PC-3 (cell line): ENCODE measurements around the gene BRIP1. TPM values are rescaled to one million over a fixed set of nuclear protein-coding genes. Genes with fewer than 3 reads are reported as not detected.

Source experiments
- ATAC-seq: fragments of 200-7000 bp; cut with Tn5 transposase; 2 replicates; pipeline ENCODE4 v1.9.1; 2020; ENCODE audit warnings: mild to moderate bottlenecking, moderate library complexity
- BruUV-seq: library from RNA; stranded (reverse); fragments of 400-500 nt; replicated peaks from 2 replicates; lab custom pipeline; 2021; lab: Mats Ljungman, UMichigan
- CTCF ChIA-PET: fragments of 300-600 bp; sonication (Branson Sonifier 250); formaldehyde crosslinking; loops from one replicate; lab custom pipeline; 2022; ENCODE audit warnings: antibody characterized with exemption; lab: Charles Lee
- POLR2A ChIA-PET: fragments of 300-600 bp; sonication (Branson Sonifier 250); formaldehyde crosslinking; loops from one replicate; lab custom pipeline; 2022; ENCODE audit warnings: antibody characterized with exemption; ENCODE audit not compliant: unreplicated experiment; lab: Charles Lee
- DNase-seq: peaks from one replicate; pipeline ENCODE4 v3.0.0-alpha.2; 2015
- H2AFZ ChIP-seq: fragments of 300-600 bp; sonication (generic); 2 replicates; pipeline ENCODE4 v1.6.0; 2016; ENCODE audit warnings: antibody characterized with exemption, low read length
- H3F3A ChIP-seq: fragments of 300-600 bp; sonication (generic); one replicate; pipeline ENCODE4 v1.6.0; 2017; ENCODE audit warnings: antibody characterized with exemption, low read length, control low read depth, mild to moderate bottlenecking; ENCODE audit not compliant: unreplicated experiment
- H3K27ac ChIP-seq: fragments of 300-600 bp; sonication (generic); 2 replicates; pipeline ENCODE4 v1.5.1; 2016; ENCODE audit warnings: mild to moderate bottlenecking, low read length
- H3K27me3 ChIP-seq: fragments of 300-600 bp; sonication (generic); 2 replicates; pipeline ENCODE4 v1.6.1; 2016; ENCODE audit warnings: low read length, mixed read lengths
- H3K36me3 ChIP-seq: fragments of 300-600 bp; sonication (generic); 2 replicates; pipeline ENCODE4 v1.6.1; 2016; ENCODE audit warnings: low read depth, mixed run types, low read length, mixed read lengths
- H3K4me1 ChIP-seq: fragments of 300-600 bp; sonication (generic); 2 replicates; pipeline ENCODE4 v1.5.1; 2016; ENCODE audit warnings: low read length; ENCODE audit not compliant: insufficient read depth
- H3K4me2 ChIP-seq: fragments of 300-600 bp; sonication (generic); 2 replicates; pipeline ENCODE4 v1.6.0; 2016; ENCODE audit warnings: low read length
- H3K4me3 ChIP-seq: fragments of 300-600 bp; sonication (generic); 2 replicates; pipeline ENCODE4 v1.5.1; 2016; ENCODE audit warnings: mild to moderate bottlenecking, low read length, mixed read lengths
- H3K79me2 ChIP-seq: fragments of 300-600 bp; sonication (generic); 2 replicates; pipeline ENCODE4 v1.6.1; 2017; ENCODE audit warnings: low read length, mixed read lengths
- H3K9ac ChIP-seq: fragments of 300-600 bp; sonication (generic); 2 replicates; pipeline ENCODE4 v1.6.0; 2016; ENCODE audit warnings: mild to moderate bottlenecking, low read length
- H3K9me2 ChIP-seq: fragments of 300-600 bp; sonication (generic); replicated peaks from 2 replicates; pipeline ENCODE4 v1.6.1; 2016; ENCODE audit warnings: mixed run types, low read length, mixed read lengths
- H3K9me3 ChIP-seq: fragments of 300-600 bp; sonication (generic); 2 replicates; pipeline ENCODE4 v1.6.1; 2016; ENCODE audit warnings: low read length, mixed read lengths
- H4K20me1 ChIP-seq: fragments of 300-600 bp; sonication (generic); 2 replicates; pipeline ENCODE4 v1.6.1; 2016; ENCODE audit warnings: low read length, mixed read lengths
- CTCF ChIP-seq: fragments of 300-600 bp; sonication (generic); conservative IDR thresholded peaks from 2 replicates; pipeline ENCODE4 v1.5.1; 2017; ENCODE audit warnings: antibody characterized with exemption, low read depth, mild to moderate bottlenecking, low read length
- EZH2 ChIP-seq: fragments of 300-600 bp; sonication (generic); IDR thresholded peaks from one replicate; pipeline ENCODE4 v1.6.1; 2017; ENCODE audit warnings: antibody characterized with exemption, mild to moderate bottlenecking, low read length; ENCODE audit not compliant: unreplicated experiment
- EZH2phosphoT487 ChIP-seq: fragments of 300-600 bp; sonication (generic); IDR thresholded peaks from 2 replicates; pipeline ENCODE4 v1.6.1; 2018; ENCODE audit warnings: mild to moderate bottlenecking, antibody characterized with exemption, low read length, borderline replicate concordance
- intact Hi-C: fragments of 100-400 bp; cut with micrococcal nuclease; formaldehyde crosslinking; loops from 2 replicates; pipeline ENCODE4 v1.9.0; 2023
- total RNA-seq: library from RNA; depleted of rRNA; stranded (reverse); fragments of >200 nt; gene quantifications from 2 replicates; pipeline ENCODE4 v1.2.3, GENCODE V29; 2014

Gene BRIP1
- total RNA-seq, 1 experiment from 2014 or later = 21.1 TPM

DNA sequence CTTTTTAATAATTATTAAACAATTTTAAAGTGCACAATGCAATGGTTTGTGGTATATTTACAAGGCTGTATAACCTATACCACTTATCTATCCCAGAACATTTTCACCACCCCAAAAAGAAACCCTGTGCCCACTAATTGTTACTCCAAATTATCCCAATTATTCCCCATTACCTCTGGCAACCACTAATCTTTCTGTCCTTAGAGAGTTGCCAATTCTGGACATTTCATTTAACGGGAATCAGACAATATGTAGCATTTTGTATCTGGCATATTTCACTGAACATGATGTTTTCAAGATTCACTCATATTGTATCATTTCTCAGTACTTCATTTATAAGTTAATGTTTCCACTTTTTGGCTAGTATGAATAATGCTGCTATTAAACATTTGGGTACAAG is 169.2 kb downstream of the BRIP1 start:
- DNase-seq (no peak), ATAC-seq (no peak)
- H3F3A ChIP-seq = no peaks in the 10 kb centered on the region
- H3K4me2 ChIP-seq = no peak overlapping the region
- H2AFZ ChIP-seq = no peak overlapping the region
- intact Hi-C loops = no loop called here
- H3K27ac ChIP-seq = no peak overlapping the region
- H3K4me3 ChIP-seq = no peak overlapping the region
- H3K27me3 ChIP-seq = no peaks in the 10 kb centered on the region
- BruUV-seq = no TSS peak
- H4K20me1 ChIP-seq = no peaks in the 10 kb centered on the region
- no peaks in the 10 kb centered on the region for H3K36me3 ChIP-seq
- no peaks in the 10 kb centered on the region for H3K4me1 ChIP-seq
- TF ChIP-seq EZH2 = no peak
- TF ChIP-seq CTCF = no peak
- TF ChIP-seq EZH2phosphoT487 = no peak
- H3K9me2 ChIP-seq = no peaks in the 10 kb centered on the region
- H3K9me3 ChIP-seq = no peaks in the 10 kb centered on the region
- no peak overlapping the region for H3K9ac ChIP-seq
- ChIA-PET POLR2A (no interaction called here), CTCF (no interaction called here)
- H3K79me2 ChIP-seq = no peaks in the 10 kb centered on the region

- H3K4me3 ChIP-seq = no peak overlapping the region
- H3K4me2 ChIP-seq = no peak overlapping the region
- no peak overlapping the region for H3K27ac ChIP-seq
- no peaks in the 10 kb centered on the region for H3K79me2 ChIP-seq
- H3K9ac ChIP-seq = no peak overlapping the region
- no peaks in the 10 kb centered on the region for H3K9me3 ChIP-seq
- H3K4me1 ChIP-seq = no peaks in the 10 kb centered on the region
- H2AFZ ChIP-seq = no peak overlapping the region
- BruUV-seq = no TSS peak
- H4K20me1 ChIP-seq = no peaks in the 10 kb centered on the region
- ATAC-seq (peak; percentile 76), DNase-seq (peak; percentile 43)
- ChIA-PET POLR2A (no interaction called here), CTCF (no interaction called here)
- no peaks in the 10 kb centered on the region for H3K27me3 ChIP-seq
- TF ChIP-seq EZH2phosphoT487 = no peak
- TF ChIP-seq CTCF = no peak
- TF ChIP-seq EZH2 = no peak
- intact Hi-C loops = loop anchor here (10.0 kb wide), 1 partner anchor 275 kb away; no protein-coding TSS in a partner anchor
- H3F3A ChIP-seq = no peaks in the 10 kb centered on the region
- no peaks in the 10 kb centered on the region for H3K9me2 ChIP-seq
- peaks cover 4% of the 10 kb centered on the region; the same call in 1 of the 2 replicates for H3K36me3 ChIP-seq
Measured at GRCh38 chr17:61689610-61690180, 173.6 kb downstream of the BRIP1 start.

- Histone ChIP-seq H3K9me3 (no peaks in the 10 kb centered on the region), H3K9ac (no peak overlapping the region), H3K4me3 (no peak overlapping the region), H3K27me3 (no peaks in the 10 kb centered on the region), H3K36me3 (peaks cover 7% of the 10 kb centered on the region; the same call in 1 of the 2 replicates), H3K4me2 (no peak overlapping the region), H3K79me2 (no peaks in the 10 kb centered on the region), H3K9me2 (no peaks in the 10 kb centered on the region), H3K4me1 (no peaks in the 10 kb centered on the region), H3K27ac (no peak overlapping the region), H4K20me1 (no peaks in the 10 kb centered on the region), H3F3A (no peaks in the 10 kb centered on the region), H2AFZ (no peak overlapping the region)
- POLR2A ChIA-PET = interaction anchor here (0.6 kb wide), 1 partner anchor 79 kb away, joined by 4 read pairs; no protein-coding TSS in a partner anchor
- DNase-seq (no peak), ATAC-seq (no peak)
- BruUV-seq = no TSS peak
- TF ChIP-seq EZH2phosphoT487 (no peak), EZH2 (no peak), CTCF (no peak)
- CTCF ChIA-PET = interaction anchor here (0.6 kb wide), 1 partner anchor 391 kb away, joined by 5 read pairs; no protein-coding TSS in a partner anchor
- intact Hi-C loops = loop anchor here (1.0 to 10.0 kb wide), 3 partner anchors 51 to 273 kb away; no protein-coding TSS in a partner anchor
Measured at GRCh38 chr17:61687769-61688168, 175.6 kb downstream of the BRIP1 start.
